NCI-H2196 (cell line): ENCODE measurements around the gene NAGLU.

Experiments
- DNase-seq: peaks from one replicate; lab custom pipeline; 2025; ENCODE audit not compliant: unreplicated experiment; lab: John Stamatoyannopoulos, UW

NAGLU gene

GRCh38 chr17:42586514-42587230 is 50.6 kb downstream of the NAGLU start:
- DNase-seq = no peak

- no peak for DNase-seq
Measured at GRCh38 chr17:42590886-42591285, 54.8 kb downstream of the NAGLU start.

DNA sequence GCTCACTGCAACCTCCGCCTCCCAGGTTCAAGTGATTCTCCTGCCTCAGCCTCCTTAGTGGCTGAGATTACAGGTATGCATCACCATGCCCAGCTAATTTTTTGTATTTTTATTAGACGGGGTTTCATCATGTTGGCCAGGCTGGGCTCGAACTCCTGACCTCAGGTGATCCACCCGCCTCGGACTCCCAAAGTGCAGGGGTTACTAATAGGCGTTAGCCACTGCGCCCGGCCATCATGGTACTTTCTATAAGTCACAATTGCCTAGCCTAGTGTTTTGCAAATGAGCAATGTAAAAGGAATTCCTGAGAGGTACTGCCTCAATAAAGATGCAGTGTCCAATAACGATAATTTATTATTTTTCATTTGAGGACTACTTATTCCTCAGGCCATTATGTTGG is 55.4 kb downstream of the NAGLU start:
- DNase-seq = no peak
